Fibroblast of pulmonary artery (primary cell): Measurements from ENCODE around the gene COL18A1.
A peak's percentile ranks its signal among the peaks of the same experiment; 100 is the strongest.
"Not testable (repeated sequence)": the region's sequence is repeated elsewhere in the genome, so short reads cannot be mapped to it uniquely, and the experiment has no call there.

Experiments used
- DNase-seq: peaks from one replicate; pipeline ENCODE4 v3.0.0-alpha.2; 2010; ENCODE audit warnings: low read depth
- H3K4me3 ChIP-seq: replicated peaks from 2 replicates; pipeline ENCODE4 v1.5.1; 2011; ENCODE audit warnings: low read depth, mild to moderate bottlenecking, control low read depth, low read length, moderate library complexity
- TF ChIP-seq, protein P1 (sequence below): IDR thresholded peaks from 2 replicates; pipeline ENCODE4 v1.5.1; 2011; ENCODE audit warnings: mild to moderate bottlenecking, control low read depth, low read length, inconsistent platforms; ENCODE audit errors: missing control alignments

Gene COL18A1

DNA sequence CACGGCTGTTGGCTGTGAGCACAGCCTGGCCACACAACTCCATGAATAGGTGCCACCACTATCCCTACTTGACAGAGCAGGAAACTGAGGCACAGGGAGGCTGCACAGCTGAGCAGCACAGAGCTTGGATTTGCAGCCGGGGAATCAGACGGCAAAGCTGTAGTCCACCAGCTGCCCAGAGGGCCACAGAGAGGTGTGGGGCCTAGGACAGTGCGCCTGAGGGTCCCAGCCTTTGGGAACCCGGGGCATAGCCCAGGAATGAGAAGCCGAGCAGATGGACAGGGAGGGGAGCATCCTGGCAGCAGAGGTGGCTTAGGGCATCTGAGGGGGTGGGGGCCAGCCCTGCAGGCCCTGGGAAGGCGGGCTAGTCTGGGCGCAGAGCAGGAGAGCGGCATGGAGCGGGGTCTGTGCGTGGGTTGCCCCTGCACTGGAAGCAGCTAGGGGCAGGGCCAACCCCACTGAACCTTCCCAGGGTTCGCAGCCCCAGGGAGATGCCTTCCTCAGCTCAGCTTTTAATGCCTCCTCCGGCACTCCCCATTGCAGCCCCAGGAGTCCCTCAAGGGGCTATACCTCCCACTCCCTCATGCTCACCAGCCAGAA, 46.2 kb upstream of the COL18A1 start:
- TF ChIP-seq, protein P1, sequence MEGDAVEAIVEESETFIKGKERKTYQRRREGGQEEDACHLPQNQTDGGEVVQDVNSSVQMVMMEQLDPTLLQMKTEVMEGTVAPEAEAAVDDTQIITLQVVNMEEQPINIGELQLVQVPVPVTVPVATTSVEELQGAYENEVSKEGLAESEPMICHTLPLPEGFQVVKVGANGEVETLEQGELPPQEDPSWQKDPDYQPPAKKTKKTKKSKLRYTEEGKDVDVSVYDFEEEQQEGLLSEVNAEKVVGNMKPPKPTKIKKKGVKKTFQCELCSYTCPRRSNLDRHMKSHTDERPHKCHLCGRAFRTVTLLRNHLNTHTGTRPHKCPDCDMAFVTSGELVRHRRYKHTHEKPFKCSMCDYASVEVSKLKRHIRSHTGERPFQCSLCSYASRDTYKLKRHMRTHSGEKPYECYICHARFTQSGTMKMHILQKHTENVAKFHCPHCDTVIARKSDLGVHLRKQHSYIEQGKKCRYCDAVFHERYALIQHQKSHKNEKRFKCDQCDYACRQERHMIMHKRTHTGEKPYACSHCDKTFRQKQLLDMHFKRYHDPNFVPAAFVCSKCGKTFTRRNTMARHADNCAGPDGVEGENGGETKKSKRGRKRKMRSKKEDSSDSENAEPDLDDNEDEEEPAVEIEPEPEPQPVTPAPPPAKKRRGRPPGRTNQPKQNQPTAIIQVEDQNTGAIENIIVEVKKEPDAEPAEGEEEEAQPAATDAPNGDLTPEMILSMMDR: no peak
- DNase-seq: no peak
- H3K4me3 ChIP-seq: no peak overlapping the region

- TF ChIP-seq, protein P1: no peak
- DNase-seq: no peak
- no peak overlapping the region for H3K4me3 ChIP-seq
Measured at GRCh38 chr21:45359451-45360217, 45.3 kb upstream of the COL18A1 start.

DNA sequence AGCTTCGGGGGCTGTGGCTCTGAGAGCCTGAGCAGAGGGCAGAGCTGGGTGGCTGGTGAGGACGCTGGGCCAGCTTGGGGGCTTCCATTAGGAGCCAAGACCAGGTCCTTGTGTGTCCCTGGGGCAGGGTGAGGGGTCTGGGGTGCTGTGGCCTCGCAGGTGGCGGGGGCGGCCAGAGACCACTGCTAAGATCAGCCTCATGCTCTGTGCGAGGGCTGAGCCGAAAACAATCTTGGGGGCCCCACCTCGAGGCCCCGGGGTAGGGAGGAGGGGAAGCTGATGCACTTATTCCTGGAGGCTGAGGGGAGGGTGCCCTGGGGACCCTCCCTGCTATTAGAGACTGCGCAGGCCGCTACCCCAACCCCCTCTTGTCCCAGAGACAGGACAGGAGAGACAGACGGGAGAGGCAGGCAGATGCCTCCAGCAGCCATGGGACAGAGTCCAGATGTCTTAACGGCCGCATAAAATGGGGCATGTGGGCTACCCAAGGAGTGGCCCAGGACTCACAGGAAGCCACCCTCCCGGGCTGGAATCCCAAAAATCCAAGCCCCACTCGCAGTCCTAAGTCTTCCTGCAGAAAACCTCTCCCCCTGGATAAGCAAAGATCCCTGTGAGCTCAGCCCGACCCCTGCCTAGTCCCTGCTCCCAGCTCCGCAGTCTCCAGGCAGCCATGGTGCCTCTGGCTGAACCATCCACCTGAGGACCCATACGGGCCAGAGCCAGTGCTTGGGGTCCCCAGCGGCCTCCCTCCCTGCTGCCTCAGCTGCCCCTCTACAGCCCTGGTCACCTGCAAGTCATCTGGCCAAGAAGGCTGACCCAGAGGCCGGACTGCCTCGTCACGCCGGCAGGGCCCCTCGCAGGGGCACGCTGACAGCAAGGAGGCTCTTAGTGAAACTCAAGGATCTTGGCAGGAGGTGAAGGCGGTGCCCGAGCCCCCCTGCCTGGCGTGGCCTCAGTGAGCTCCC, 43.6 kb upstream of the COL18A1 start:
- TF ChIP-seq, protein P1: no peak
- no peak for DNase-seq
- no peak overlapping the region for H3K4me3 ChIP-seq

GRCh38 chr21:45362077-45362747, 42.8 kb upstream of the COL18A1 start:
- DNase-seq: no peak
- TF ChIP-seq, protein P1: no peak
- H3K4me3 ChIP-seq: no peak overlapping the region

DNA sequence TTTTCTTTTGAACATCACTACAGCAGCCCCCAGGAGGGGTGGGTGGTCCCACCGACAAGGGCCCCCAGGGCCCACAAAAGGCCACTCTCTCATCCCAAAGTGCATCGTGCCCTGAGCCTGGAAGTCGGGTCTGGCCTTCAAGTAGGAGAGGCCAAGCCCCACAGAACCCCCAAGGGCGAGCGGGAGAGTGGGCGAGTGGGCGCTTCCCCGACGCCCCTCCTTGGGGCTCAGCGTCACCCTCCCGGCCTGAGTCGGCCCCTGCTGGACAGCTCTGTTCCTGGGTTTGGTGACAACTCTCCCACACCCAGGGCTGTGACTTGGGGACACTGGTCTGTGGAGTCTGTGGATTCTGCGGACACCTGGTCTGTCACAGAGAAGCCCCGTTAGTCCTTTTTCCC, 42.2 kb upstream of the COL18A1 start:
- TF ChIP-seq, protein P1: no peak
- DNase-seq: no peak
- no peak overlapping the region for H3K4me3 ChIP-seq

GRCh38 chr21:45363272-45363671, 41.7 kb upstream of the COL18A1 start:
- not testable (repeated sequence) for DNase-seq

DNA sequence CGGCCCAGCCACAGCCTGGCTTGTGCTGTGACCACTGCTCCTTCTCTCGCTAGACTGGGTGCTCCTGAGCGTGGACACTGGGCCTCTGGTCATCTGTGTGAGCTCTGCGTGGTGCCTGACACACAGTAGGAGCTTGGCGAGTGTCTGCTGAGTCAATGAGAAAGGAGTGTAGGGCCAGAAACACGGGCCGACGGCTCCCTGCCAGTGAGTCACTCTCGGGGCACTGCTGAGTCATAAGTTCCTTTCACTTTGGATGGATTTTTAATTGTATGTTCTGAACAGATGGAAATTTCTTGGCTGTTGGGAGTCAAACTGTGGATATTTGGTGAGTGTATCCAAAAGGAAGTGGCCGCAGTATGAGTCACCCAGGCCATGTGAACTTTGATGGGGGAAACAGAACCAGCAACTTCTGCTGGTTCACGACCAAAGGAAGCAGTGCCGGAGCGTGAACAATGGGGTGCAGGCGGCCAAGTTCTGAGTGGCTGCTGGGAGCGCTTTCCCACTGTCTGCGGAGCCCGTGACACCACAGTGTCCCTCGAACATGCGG, 41.0 kb upstream of the COL18A1 start:
- H3K4me3 ChIP-seq: no peak overlapping the region
- DNase-seq: peak; percentile 99
- TF ChIP-seq, protein P1: no peak

More at GRCh38 chr21:45363272-45363671, 41.7 kb upstream of the COL18A1 start:
- not testable (repeated sequence) for H3K4me3 ChIP-seq
